Endometrium (tissue), 2 donors: Measurements from ENCODE around the gene GPRIN3.
"Not testable (repeated sequence)": the region's sequence is repeated elsewhere in the genome, so short reads cannot be mapped to it uniquely, and the experiment has no call there.

ENCODE experiments used
- FAIRE-seq: peaks from 2 replicates; lab custom pipeline; 2012; peaks lifted over from hg19 to GRCh38; lab: Jason Lieb, UNC
- donor health status: control.
- donor health status: control.

GPRIN3 gene

DNA sequence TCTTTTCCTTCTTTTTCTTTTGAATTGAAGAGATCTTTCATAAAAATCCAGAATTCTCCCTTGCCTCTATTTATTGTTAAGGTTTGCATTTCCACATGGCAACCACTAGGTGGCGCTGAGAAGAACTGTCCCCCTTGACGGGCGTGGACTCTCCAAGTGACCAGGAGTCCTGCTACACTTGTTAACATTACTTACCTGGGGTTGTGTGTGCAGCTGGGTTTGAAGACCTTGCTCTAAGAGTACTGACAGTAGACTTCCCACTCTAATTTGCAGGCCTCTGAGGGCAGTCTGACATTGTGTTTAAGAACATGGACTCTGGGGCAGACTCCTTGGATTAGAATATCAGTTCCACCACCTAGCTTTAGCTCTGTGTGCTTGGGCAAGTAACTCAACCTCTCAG is 52.8 kb downstream of the GPRIN3 start:
- FAIRE-seq = no peak

DNA sequence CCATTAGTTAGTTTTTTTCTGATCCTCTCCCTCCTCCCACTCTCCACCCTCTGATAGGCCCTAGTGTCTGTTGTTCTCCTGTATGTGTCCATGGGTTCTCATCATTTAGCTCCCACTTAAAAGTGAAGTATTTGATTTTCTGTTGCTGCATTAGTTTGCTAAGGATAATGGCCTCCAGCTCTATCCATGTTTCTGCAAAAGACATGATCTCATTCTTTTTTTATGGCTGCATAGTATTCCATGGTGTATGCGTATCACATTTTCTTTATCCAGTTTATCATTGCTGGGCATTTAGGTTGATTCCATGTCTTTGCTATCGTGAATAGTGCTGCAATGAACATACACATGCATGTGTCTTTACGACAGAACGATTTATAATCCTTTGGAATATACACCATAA is 53.3 kb downstream of the GPRIN3 start:
- FAIRE-seq = not testable (repeated sequence)

GRCh38 chr4:89253935-89254334 is 53.7 kb downstream of the GPRIN3 start:
- no peak for FAIRE-seq

- FAIRE-seq = no peak
Measured at GRCh38 chr4:89253311-89253710, 54.3 kb downstream of the GPRIN3 start.

DNA sequence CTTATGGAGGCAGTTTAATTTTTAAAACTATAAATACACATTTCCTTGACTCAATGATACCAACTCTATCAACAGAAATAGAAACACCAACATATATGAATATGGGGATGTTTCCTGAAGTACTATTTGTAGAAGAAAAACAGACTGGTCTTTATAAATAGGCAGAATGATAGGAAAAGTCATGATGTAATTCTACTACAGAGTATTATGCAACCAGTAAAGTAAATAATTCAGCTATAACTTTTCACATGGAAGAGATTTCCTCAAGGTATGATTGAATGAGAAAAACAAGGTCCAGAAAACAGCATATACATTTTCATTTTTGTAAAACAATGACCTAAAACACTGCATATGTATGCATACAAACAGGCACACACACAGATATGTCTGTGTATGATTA is 56.2 kb downstream of the GPRIN3 start:
- FAIRE-seq = no peak

GRCh38 chr4:89249716-89250361 is 57.8 kb downstream of the GPRIN3 start:
- no peak for FAIRE-seq

GRCh38 chr4:89249313-89249712 is 58.3 kb downstream of the GPRIN3 start:
- no peak for FAIRE-seq

GRCh38 chr4:89248879-89249281 is 58.7 kb downstream of the GPRIN3 start:
- FAIRE-seq = no peak

- no peak for FAIRE-seq
Measured at GRCh38 chr4:89247951-89248350, 59.6 kb downstream of the GPRIN3 start.

GRCh38 chr4:89245459-89245858 is 62.1 kb downstream of the GPRIN3 start:
- FAIRE-seq = no peak

GRCh38 chr4:89243733-89244252 is 63.8 kb downstream of the GPRIN3 start:
- no peak for FAIRE-seq

DNA sequence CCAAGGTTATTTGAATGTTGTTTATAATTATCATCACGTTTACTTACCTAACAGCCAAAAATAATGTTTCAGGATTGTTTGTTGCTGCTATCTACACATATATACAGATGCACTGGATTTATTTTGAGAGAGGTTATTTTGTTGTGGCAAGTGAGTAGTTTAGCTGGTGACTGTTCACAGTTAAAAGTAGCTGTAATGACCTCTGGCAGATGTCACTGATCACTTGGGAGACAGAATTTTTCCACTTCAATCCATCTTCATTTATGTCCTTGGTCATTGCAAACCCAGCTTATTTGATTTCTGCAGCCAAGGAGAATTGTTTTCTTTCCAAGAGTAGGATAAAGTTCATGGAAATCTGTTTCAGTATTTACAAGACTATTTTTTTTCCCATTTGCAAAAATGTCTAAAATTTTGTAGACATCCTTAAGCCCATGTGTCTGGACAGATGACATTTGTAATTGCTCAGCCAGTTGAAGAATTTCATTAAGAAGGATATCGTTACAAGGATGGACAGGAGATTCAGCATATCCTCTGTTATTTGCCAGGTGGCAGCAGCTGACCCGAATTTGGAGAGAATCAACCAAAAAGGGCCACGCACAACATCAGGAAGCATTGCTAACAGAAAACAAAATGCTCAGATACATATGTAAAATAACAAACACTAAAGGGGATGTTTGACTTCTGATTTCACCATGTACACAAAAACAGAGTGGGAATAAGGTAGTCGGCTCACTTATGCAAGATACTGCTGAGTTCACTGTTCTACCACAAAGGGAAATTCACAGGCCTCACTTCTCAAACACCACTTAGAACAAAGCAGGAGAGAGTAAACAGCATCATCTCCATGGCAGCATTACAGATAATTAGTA is 64.5 kb downstream of the GPRIN3 start:
- FAIRE-seq = no peak

DNA sequence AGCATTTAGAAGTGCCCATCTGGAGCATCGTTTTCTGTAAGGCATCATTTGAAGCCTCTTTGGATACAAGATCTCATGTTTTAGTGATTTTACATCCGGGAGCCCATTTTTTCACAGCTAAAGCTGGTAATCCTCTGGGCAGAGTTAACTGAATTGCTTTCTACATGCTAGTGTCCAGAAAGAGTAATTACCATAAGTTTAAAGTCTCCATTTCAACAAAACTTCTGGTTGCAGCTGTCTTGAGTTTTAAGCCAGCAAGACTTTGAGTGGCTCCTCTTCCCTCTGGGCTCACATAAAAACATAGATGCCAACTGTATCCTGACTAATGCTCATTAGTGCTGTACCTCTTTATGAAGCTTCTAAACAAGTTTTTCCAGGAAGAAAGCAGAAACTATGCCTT is 65.4 kb downstream of the GPRIN3 start:
- no peak for FAIRE-seq

- FAIRE-seq = no peak
Measured at GRCh38 chr4:89230271-89230670, 77.3 kb downstream of the GPRIN3 start.

GRCh38 chr4:89226665-89227574 is 80.7 kb downstream of the GPRIN3 start:
- peak; percentile 78 for FAIRE-seq

- FAIRE-seq = no peak
Measured at GRCh38 chr4:89222170-89222569, 85.4 kb downstream of the GPRIN3 start.

- no peak for FAIRE-seq
Measured at GRCh38 chr4:89221167-89221867, 86.3 kb downstream of the GPRIN3 start.

GRCh38 chr4:89218587-89218986 is 89.0 kb downstream of the GPRIN3 start:
- no peak for FAIRE-seq

- FAIRE-seq = no peak
Measured at GRCh38 chr4:89217604-89218003, 90.0 kb downstream of the GPRIN3 start.

- no peak for FAIRE-seq
Measured at GRCh38 chr4:89216866-89217265, 90.7 kb downstream of the GPRIN3 start.

DNA sequence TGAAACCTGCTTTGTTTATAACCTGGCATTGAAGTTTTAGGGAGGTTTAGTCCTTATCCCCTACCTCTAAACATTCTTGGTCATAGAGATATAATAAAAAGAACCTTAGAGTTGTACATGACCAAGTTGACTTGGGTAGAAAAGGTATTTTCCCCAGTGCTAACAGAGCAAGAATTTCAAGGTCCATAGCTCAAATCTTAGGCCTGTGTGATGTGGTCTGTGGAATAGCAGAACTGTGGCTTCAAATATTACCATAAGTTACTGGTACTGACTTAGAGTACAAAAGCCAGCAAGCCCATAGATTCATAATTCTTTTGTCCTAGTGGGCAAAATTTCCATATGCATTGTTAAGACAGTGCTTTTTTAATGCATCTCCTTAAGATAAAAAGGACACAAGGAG is 91.2 kb downstream of the GPRIN3 start:
- no peak for FAIRE-seq

DNA sequence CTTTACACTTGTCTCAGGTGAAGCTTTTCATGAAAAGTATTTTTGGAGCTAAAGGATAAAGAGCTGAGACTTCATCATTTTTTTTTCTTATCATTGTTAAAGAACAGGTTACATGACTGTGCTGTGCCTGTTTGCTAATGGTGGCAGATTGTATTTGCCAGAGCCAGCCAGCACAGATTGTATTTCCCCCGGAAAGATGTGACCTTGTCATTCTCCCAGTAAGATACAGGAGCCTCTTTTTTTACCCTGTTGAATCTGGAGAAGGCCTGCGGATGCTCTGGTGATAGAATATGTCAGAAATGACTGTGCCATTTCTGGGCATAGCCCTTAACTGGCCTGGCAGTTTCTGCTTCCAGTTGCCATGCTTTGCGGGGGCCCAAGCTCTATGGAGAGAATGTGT is 91.9 kb downstream of the GPRIN3 start:
- no peak for FAIRE-seq
